Heart left ventricle (tissue), 16 donors: ENCODE data around the gene SNCAIP. TPM values are rescaled to one million over a fixed set of nuclear protein-coding genes. Genes with fewer than 3 reads are reported as not detected.

Experiments used
- ATAC-seq, 4 donors: fragments of 200-7000 bp; cut with Tn5 transposase; one replicate each; pipeline ENCODE4 v1.9.1; 2020 to 2022; ENCODE audit warnings: moderate library complexity in 4 of 4, mild to moderate bottlenecking in 3 of 4, moderate number of reproducible peaks in 1 of 4
- DNase-seq, 5 donors: peaks; one replicate each; pipeline ENCODE4 v3.0.0-alpha.2; 2020
- H3K27ac ChIP-seq, 12 donors: fragments of 200-600 bp; sonication (generic) in 4 of 12; one replicate each; pipeline versions ENCODE4 v1.5.0 to v1.8.0; 2016 to 2022; ENCODE audit warnings: mild to moderate bottlenecking in 2 of 12
- H3K27me3 ChIP-seq, 9 donors: fragments of 200-600 bp; sonication (generic) in 2 of 9; one replicate each; pipeline versions ENCODE4 v1.5.1 to v1.8.0; 2016 to 2022; ENCODE audit warnings: mild to moderate bottlenecking in 3 of 9
- H3K36me3 ChIP-seq, 9 donors: fragments of 200-600 bp; sonication (generic) in 2 of 9; one replicate each; pipeline versions ENCODE4 v1.5.0 to v1.8.0; 2018 to 2022; ENCODE audit warnings: mild to moderate bottlenecking in 2 of 9
- H3K4me1 ChIP-seq, 12 donors: fragments of 200-600 bp; sonication (generic) in 4 of 12; one replicate each; pipeline versions ENCODE4 v1.5.0 to v1.8.0; 2016 to 2022; ENCODE audit warnings: mild to moderate bottlenecking in 3 of 12
- H3K4me3 ChIP-seq, 12 donors: fragments of 200-600 bp; sonication (generic) in 4 of 12; one replicate each; pipeline versions ENCODE4 v1.5.0 to v1.8.0; 2017 to 2022; ENCODE audit warnings: mild to moderate bottlenecking in 9 of 12, moderate library complexity in 4 of 12
- H3K9me3 ChIP-seq, 12 donors: fragments of 200-600 bp; sonication (generic) in 4 of 12; one replicate each; pipeline versions ENCODE4 v1.5.0 to v1.8.0; 2016 to 2022; ENCODE audit warnings: mild to moderate bottlenecking in 1 of 12
- CTCF ChIP-seq, 12 donors: fragments of 200-600 bp; sonication (generic) in 4 of 12; IDR thresholded peaks; one replicate each; pipeline versions ENCODE4 v1.5.0 to v1.8.0; 2018 to 2022; ENCODE audit warnings: antibody characterized with exemption in 12 of 12, mild to moderate bottlenecking in 5 of 12
- POLR2A ChIP-seq, 2 donors: fragments of 450-650 bp; IDR thresholded peaks; one replicate each; pipeline ENCODE4 v1.6.1; 2017; ENCODE audit warnings: antibody characterized with exemption in 2 of 2, mild to moderate bottlenecking in 2 of 2, moderate library complexity in 2 of 2
- WGBS, 4 donors: extraction: QIAGEN DNeasy Blood & Tissue Kit in 2 of 4; methylation state at CpG; one replicate each; pipeline versions ENCODE4 v1.1.5 to v1.1.7; 2013 to 2018; 5-methylcytosine and 5-hydroxymethylcytosine counted together
- intact Hi-C, 10 donors: fragments of 100-400 bp; cut with DNase I; formaldehyde crosslinking; loops; one replicate each; pipeline versions ENCODE4 v1.11.1 to v1.14.2; 2022
- polyA plus RNA-seq, 2 donors: library from polyadenylated mRNA; stranded (reverse); fragments of 200-250 nt; gene quantifications; one replicate each; pipeline ENCODE4 v1.2.3, GENCODE V29; 2013
- total RNA-seq, 9 donors: library from RNA; depleted of rRNA in 2 of 9; stranded (reverse); fragments of >200 nt in 2 of 9; fragmentation: NEBNext Ultra II Directional in 3 of 9; extraction: Animal tissue kit (Norgen Biotek cat#: 25700) in 3 of 9; gene quantifications; one replicate each; pipeline versions ENCODE4 v1.1.0 to v1.2.4, GENCODE V29; 2016 to 2023
- donor health status: ischemic (EF 13 %, LVEDD 7.1; RV severe dilation, severe dysfunction).
- donor health status: healthy with polysubstance abuse.
- donor health status: DM: no; HTN: yes; CAD: no.
- donor health status: DM: no; HTN: no; CAD: no.
- donor health status: ischemic (EF 25% LVEDD 6.9; RV normal size, moderate dysfunction).
- donor health status: ischemic (EF 25% LVEDD 5.7; RV mildly dilated, moderate dysfunction).
- donor health status: healthy.
- donor health status: DM: yes; HTN: yes; CAD: no.
- donor health status: ischemic (EF 35%, LVEDD 5.7; RV mildly dilated, moderate dysfunction).
- donor health status: nonischemic (EF 11% LVEDD 7.7; RV severe dilation, severe dysfunction).
- donor health status: DM: yes; HTN: yes; CAD: no.
- donor health status: PGD.
- donor health status: ischemic (EF 29% LVEDD 5.4; RV normal size, mild dysfunction).
- donor health status: nonischemic (EF 23%, LVEDD 6.1; RV moderate dilation, normal function).

SNCAIP gene
- total and polyA plus RNA-seq, 11 donors, result 0.54 to 7.5 (median 0.94) TPM

- TF ChIP-seq CTCF (IDR thresholded peaks at IDR 0.05), result no peak
- intact Hi-C loops, result loop anchor here in 5 of 10 donors (5.0 to 10.0 kb wide), 2 partner anchors 115 to 117 kb away; no protein-coding TSS in a partner anchor
- 83 to 90% (median 87%) methylated on average over 6 of the region's 6 CpGs for WGBS, 4 donors
Measured at GRCh38 chr5:122297587-122298298, 14.3 kb upstream of the SNCAIP start.

GRCh38 chr5:122300374-122300773, 11.7 kb upstream of the SNCAIP start:
- H3K4me1 ChIP-seq, result peaks cover 0 to 3% (median 0%) of the 10 kb centered on the region in 12 donors
- TF ChIP-seq CTCF (IDR thresholded peaks at IDR 0.05) (no peak), POLR2A (IDR thresholded peaks at IDR 0.05) (no peak)
- intact Hi-C loops, result loop anchor here in 1 of 10 donors (10.0 kb wide), 1 partner anchor 114 kb away; no protein-coding TSS in a partner anchor
- 80 to 98% (median 92%) methylated on average over 1 of the region's 1 CpG for whole genome bisulfite sequencing, 4 donors
- H3K27me3 ChIP-seq, result peaks cover 0 to 5% (median 0%) of the 10 kb centered on the region in 9 donors
- H3K27ac ChIP-seq, result no peak overlapping the region
- H3K9me3 ChIP-seq, result no peaks in the 10 kb centered on the region
- ATAC-seq, result no peak
- no peak for DNase-seq
- H3K4me3 ChIP-seq, result no peak overlapping the region
- no peaks in the 10 kb centered on the region for H3K36me3 ChIP-seq

More at GRCh38 chr5:122297587-122298298, 14.3 kb upstream of the SNCAIP start:
- DNase-seq (no peak), ATAC-seq (no peak)
- Histone ChIP-seq H3K27me3 (peaks cover 0 to 4% (median 0%) of the 10 kb centered on the region in 9 donors), H3K4me1 (peaks cover 0 to 3% (median 0%) of the 10 kb centered on the region in 12 donors), H3K27ac (no peak overlapping the region), H3K4me3 (no peak overlapping the region), H3K9me3 (no peaks in the 10 kb centered on the region), H3K36me3 (no peaks in the 10 kb centered on the region)

GRCh38 chr5:122301016-122301415, 11.0 kb upstream of the SNCAIP start:
- Histone ChIP-seq H3K27me3 (peaks cover 0 to 5% (median 0%) of the 10 kb centered on the region in 9 donors), H3K9me3 (no peaks in the 10 kb centered on the region), H3K36me3 (no peaks in the 10 kb centered on the region), H3K27ac (no peak overlapping the region), H3K4me3 (no peak overlapping the region), H3K4me1 (peaks cover 0 to 3% (median 0%) of the 10 kb centered on the region in 12 donors)
- WGBS, 4 donors, result 38 to 55% (median 43%) methylated on average over 2 of the region's 2 CpGs
- no peak for ATAC-seq
- TF ChIP-seq POLR2A (IDR thresholded peaks at IDR 0.05), result no peak
- no peak for TF ChIP-seq CTCF (IDR thresholded peaks at IDR 0.05)
- no peak for DNase-seq
- intact Hi-C loops, result loop anchor here in 1 of 10 donors (10.0 kb wide), 1 partner anchor 114 kb away; no protein-coding TSS in a partner anchor

- peaks cover 0 to 5% (median 0%) of the 10 kb centered on the region in 9 donors for H3K27me3 ChIP-seq
- H3K4me3 ChIP-seq, result no peak overlapping the region
- peaks cover 0 to 5% (median 0%) of the 10 kb centered on the region in 12 donors for H3K9me3 ChIP-seq
- no peak for TF ChIP-seq CTCF (IDR thresholded peaks at IDR 0.05)
- no peak for TF ChIP-seq POLR2A (IDR thresholded peaks at IDR 0.05)
- H3K4me1 ChIP-seq, result peaks cover 0 to 3% (median 0%) of the 10 kb centered on the region in 12 donors
- no peak overlapping the region for H3K27ac ChIP-seq
- 81 to 89% (median 83%) methylated on average over 2 of the region's 2 CpGs for WGBS, 4 donors
- DNase-seq (no peak), ATAC-seq (no peak)
- H3K36me3 ChIP-seq, result no peaks in the 10 kb centered on the region
- intact Hi-C loops, result loop anchor here in 1 of 10 donors (10.0 kb wide), 1 partner anchor 110 kb away; no protein-coding TSS in a partner anchor
Measured at GRCh38 chr5:122304471-122305215, 7.4 kb upstream of the SNCAIP start.
